Naive thymus-derived CD4-positive, alpha-beta T cell (primary cell): ENCODE measurements around the gene NKD1. TPM values are rescaled to one million over a fixed set of nuclear protein-coding genes. Genes with fewer than 3 reads are reported as not detected.

ENCODE experiments used
- polyA plus RNA-seq, 2 donors: library from polyadenylated mRNA; unstranded; fragments of 300-500 nt; fragmentation: Illumina TruSeq; gene quantifications; one replicate each; pipeline ENCODE4 v1.2.3, GENCODE V29; 2021
- total RNA-seq, 6 experiments: library from RNA in 5 of 6; stranded (reverse) in 5 of 6; gene quantifications; 1 replicate in 5 of 6; 2 replicates in 1 of 6; pipeline ENCODE4 v1.2.3 and lab custom pipeline; 2021 to 2026

Gene NKD1
- total and polyA plus RNA-seq, 7 experiments from 2014 or later, result 0.36 to 7.9 (median 5.0) TPM

Other genes starting within 250 kb of the NKD1 start
- 10 to 100 TPM; 80.9 to 91.1 (median 85.0) TPM for gene BRD7, start 179.4 kb upstream of the NKD1 start, total RNA-seq
- 10 to 100 TPM; 34.5 to 47.3 TPM for gene BRD7, start 179.4 kb upstream of the NKD1 start, polyA plus RNA-seq
- 10 to 100 TPM; 32.4 to 94.9 (median 70.8) TPM for gene SNX20, start 132.9 kb downstream of the NKD1 start, total RNA-seq
- 10 to 100 TPM; 62.6 to 96.1 TPM for gene SNX20, start 132.9 kb downstream of the NKD1 start, polyA plus RNA-seq
- gene NOD2, start 145.2 kb downstream of the NKD1 start, total RNA-seq, result 10 to 100 TPM in 2 of 5 experiments, 1 to 10 TPM in 1, under 1 TPM in 2; 0.49 to 40.5 (median 4.8) TPM
- under 1 TPM; 0.06 TPM for gene NOD2, start 145.2 kb downstream of the NKD1 start, polyA plus RNA-seq
- gene CYLD, start 193.7 kb downstream of the NKD1 start, total RNA-seq, result 100 to 1,000 TPM; 259 to 393 (median 336) TPM
- 100 to 1,000 TPM; 170 to 224 TPM for gene CYLD, start 193.7 kb downstream of the NKD1 start, polyA plus RNA-seq